HG02610 (cell line): ENCODE measurements around the gene FARSB.
"Not testable (repeated sequence)": the region's sequence is repeated elsewhere in the genome, so short reads cannot be mapped to it uniquely, and the experiment has no call there.

Experiments used
- ATAC-seq: cut with Tn5 transposase; IDR thresholded peaks from one replicate; pipeline ENCODE4 v1.9.1; 2021; ENCODE audit warnings: mild to moderate bottlenecking, moderate library complexity; ENCODE audit not compliant: unreplicated experiment

Gene FARSB

GRCh38 chr2:222609381-222609780, 46.5 kb downstream of the FARSB start:
- no peak for ATAC-seq

DNA sequence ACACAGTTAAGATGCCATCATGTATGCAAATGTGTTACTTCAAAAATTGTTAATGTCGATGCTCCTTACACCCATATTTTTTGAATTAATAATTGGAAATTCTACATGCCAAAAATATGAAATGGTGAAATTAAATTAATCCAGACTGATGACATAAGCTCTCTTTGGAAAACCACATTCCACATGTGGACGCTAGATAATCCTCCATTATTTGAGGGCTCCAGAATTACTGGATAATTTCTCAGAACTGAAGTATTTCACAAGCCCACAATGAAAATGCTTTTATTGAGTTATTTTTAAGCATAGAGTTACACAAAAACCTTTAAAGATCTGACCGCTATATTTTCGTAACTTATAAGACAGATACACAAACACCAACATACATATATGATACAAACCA, 47.8 kb downstream of the FARSB start:
- no peak for ATAC-seq

- no peak for ATAC-seq
Measured at GRCh38 chr2:222606306-222606705, 49.6 kb downstream of the FARSB start.

GRCh38 chr2:222604749-222605515, 51.0 kb downstream of the FARSB start:
- no peak for ATAC-seq

GRCh38 chr2:222603501-222603900, 52.4 kb downstream of the FARSB start:
- ATAC-seq: no peak

DNA sequence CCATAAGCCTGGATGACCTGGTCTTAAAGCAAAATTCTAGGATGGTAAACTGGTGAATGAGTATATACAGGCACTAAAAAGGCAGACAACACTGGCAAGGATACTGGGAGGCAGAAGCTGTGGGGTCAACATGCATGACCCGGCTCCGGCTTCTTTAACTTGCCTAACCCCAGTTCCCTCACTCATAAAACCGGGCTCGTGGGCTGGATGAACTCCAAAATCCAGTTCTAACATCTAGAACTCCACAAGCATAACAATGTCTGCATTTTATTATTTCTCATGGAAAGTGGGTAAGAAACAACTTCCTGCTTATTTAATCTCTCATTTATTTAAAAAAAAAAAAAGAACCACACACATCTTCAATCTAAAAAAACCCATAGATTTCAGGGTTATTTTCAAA, 57.3 kb downstream of the FARSB start:
- ATAC-seq: no peak

GRCh38 chr2:222595581-222595980, 60.3 kb downstream of the FARSB start:
- ATAC-seq: no peak

DNA sequence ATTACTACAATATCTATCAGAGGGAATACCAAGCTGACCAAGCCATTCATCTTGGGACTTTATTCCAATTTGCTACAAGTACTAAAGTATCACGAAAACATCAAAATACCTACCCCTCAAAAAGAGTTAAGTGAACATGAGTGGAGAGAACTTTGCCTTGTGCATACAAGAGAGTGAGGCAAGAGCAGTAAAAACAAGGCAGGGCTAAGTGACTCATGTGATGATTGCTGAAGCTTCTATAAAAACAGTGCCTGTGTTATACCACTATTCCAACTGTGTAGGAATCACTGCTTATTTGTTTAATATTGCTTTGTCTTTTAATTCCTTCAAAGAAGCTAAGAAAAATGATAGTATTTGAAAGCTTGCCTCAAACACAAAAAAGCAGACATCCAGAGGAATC, 61.2 kb downstream of the FARSB start:
- ATAC-seq: no peak

DNA sequence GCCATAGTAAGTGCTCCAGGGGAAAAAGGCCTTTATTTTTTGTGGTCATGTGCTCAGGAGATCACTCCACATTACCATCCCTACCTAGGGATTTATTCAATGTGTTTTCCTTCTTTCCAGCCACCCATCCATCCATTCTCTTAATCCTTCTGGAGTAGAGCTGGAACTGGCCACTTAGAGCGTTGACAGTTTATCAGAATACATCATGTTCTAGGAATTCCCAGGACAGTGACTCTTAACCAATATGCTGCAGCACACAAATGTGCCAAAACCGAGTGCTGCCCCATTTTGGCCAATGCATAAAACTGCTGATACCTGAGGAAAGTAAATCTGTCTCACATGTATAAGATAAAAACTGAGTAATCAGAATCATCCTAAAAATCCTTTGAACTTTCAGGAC, 63.7 kb downstream of the FARSB start:
- no peak for ATAC-seq

- ATAC-seq: no peak
Measured at GRCh38 chr2:222591661-222592060, 64.2 kb downstream of the FARSB start.

- not testable (repeated sequence) for ATAC-seq
Measured at GRCh38 chr2:222584589-222584988, 71.3 kb downstream of the FARSB start.

DNA sequence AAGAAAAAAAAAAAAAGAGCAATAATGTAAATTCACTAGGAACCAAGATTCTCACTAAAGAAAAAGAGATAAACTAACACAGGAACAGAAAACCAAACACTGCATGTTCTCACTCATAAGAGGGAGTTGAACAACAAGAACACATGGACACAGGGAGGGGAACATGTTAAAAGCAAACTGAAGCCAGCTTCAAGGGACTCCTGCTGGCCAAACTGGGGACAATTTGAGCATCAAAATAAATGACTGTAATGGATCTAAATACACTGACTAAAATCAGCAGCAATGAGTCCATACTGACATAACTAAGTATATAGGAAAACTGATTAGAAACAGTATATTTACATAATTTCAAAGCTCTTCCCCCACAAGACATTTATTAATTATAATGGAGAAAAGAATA, 73.0 kb downstream of the FARSB start:
- no peak for ATAC-seq

DNA sequence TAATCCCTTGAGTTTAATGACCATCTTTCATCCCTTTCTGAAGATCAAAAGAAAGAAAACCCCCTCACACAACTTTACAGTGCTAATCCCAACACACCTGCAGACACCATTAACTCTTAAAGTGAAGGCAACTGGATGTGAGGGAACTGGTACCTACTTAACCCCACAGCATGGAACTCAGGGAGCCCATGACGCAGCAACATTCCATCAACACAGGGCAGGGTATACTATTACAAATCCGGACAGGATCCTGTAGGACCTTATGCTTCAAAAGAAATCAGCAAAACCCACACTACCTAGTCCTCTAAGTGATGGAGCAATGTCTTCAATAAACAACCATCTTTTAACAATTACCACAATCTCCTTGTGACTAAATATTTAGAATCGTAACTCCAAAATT, 78.6 kb downstream of the FARSB start:
- ATAC-seq: no peak

DNA sequence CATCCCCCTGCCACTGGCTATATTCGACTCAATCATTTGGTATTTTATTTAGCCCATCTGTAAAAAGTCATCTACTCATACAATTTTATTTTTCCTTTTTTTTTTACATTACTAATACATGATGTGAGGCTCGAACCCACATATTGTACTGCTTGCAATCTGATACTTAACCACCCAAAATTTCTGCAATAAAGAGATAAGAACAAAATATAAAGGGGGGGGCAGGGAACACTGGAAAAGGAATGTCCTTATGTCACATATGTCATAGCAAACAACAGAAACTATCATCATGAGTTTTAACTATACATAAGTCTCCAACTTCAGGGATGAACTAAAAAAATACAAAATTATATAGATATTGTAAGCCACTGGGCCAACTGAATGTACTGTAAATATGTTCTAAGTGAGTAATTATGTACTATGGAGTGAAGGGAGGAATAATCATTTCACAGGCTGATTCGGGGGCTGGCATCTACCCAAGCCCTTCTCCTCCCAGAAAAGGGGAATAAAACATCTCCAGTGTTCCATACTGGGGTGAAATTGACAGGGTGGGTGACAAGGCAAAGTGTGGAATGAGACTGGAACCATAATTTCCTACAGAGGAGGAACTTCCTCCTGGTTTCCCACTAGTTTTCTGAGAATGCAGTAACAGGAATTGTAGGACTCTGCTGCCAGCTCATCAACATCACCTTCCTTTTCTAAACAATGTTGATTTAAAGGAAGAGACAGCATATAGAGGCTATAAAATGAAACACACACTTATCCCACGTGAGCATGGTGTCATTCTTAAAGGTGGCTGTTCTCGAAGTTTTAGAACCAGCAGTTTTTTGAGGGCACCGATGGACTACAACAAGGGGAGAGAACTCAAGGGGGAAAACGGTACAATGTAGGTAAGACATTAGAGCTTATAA, 79.5 kb downstream of the FARSB start:
- ATAC-seq: no peak

DNA sequence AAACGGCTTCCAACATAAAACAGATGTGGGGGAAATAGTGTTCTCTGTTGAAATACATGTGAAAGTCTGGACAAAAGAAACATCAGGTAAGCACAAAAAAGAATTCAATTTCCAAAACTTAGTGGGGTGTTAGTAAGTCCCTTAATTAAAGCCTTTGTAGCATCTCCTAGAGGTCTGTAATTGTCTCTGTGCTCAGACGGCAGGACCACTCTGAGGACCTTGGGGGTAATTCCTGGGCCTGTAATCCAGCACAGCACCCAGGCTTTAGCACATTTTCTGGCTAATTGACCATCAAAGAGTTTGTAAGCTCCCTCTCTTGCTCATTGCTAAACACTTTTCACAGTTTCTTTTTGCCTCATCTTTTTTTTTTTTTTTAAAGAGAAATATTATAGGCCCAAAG, 80.3 kb downstream of the FARSB start:
- no peak for ATAC-seq

DNA sequence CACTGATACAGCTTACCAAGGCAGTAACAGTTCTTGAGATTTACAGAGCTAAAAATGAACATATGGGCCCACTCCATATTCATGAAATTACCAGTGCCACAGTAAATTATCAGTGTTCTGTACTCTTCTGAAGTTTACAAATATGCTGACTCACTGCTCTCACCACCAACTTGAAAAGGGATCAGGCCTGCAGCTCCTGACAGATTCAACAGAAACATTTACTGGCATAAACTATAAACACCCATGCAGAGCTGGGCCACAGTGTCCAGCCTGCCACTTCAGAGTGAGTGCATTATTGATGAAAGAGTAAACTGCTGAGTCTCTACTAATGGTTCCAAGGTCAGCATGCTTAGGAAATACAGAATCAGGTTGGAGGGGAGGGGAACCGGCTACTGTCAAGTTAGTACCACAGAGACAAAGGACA, 83.1 kb downstream of the FARSB start:
- ATAC-seq: no peak

DNA sequence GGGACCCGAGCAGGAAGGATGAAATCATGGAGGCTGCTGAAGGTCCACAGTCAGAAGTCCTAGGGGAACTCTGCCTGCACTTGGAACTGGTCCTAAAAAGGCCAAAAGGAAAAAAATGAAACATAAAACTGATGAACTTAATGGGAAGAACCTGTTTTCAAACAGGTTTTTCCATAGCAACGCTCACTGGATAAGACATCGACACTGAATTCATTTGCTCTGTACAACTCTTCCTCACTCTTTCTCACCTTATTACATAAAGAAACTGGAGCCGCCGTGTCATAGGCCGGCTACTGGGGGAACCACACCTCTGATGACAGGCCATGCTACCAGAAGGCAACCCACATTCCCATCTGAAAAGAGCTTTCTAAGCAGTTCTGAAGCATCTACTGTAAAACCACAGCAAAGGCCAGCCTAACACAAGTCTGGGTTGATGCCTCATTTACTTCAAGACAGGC, 83.6 kb downstream of the FARSB start:
- no peak for ATAC-seq

DNA sequence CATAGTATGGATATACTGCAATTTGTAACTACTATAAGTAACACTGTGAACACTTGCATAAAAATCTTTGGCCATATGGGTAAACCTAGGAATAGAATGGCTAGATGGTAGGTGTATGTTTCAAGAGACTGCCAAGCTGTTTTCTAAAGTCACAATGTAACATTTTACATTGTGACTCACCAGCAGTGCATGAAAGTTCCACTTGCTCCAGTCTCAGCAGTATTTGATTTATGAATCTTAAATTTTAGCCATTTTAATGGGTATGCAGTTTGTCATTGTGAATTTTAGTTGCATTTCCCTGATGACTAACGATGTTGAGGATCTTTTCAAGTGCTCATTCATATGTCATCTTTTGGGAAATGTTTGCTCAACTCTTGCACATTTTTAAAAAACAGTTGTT, 86.1 kb downstream of the FARSB start:
- no peak for ATAC-seq

DNA sequence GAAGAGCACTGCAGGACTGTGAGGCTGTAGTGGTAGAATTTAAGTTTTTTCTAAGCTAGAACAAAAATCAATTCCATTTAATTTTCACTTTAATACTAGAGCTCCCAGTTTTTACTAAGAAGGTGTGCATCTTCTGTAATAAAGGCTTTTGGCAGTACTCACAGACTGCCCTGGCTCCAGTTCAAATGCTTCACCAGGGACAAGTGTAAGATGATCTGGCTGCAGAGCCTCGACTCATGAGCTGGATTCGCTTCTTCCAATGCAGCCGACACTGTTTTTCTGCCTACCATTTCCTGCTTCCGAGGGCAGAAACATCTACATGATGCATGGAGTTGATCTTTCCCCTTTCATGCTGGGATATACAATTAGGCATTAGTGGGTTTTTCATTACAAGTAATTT, 87.0 kb downstream of the FARSB start:
- no peak for ATAC-seq

DNA sequence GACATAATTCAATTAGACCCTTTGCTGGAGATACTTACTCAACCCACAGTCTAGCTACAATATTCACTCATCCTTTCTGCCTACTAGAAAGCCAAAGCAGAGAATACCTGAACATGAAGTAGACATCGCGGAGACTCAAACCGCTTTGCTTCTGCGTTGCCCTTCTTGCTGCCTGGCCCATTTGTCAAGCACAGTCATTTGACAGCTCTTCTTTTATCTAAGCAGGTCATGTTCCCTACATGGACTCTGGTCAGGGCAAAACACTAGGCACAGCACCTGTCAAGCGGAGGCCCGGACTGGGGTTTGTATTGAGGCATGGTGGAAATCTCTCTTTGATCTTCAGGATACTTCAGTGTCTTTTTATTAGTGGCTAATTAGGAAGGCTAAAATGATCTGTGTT, 89.7 kb downstream of the FARSB start:
- no peak for ATAC-seq

- no peak for ATAC-seq
Measured at GRCh38 chr2:222563936-222564335, 92.0 kb downstream of the FARSB start.

GRCh38 chr2:222563106-222563718, 92.7 kb downstream of the FARSB start:
- no peak for ATAC-seq
